A549 treated with CpdA at 1 μM for 4 hours (cell line): ENCODE results near the gene TMEM219. TPM values are rescaled to one million over a fixed set of nuclear protein-coding genes. Genes with fewer than 3 reads are reported as not detected.

ENCODE experiments used
- total RNA-seq: library from RNA; stranded (reverse); fragments of 200-300 nt; extraction: Qiagen RNA extraction; gene quantifications from 5 replicates; pipeline ENCODE4 v1.2.3, GENCODE V29; 2022; ENCODE audit warnings: low read depth

The TMEM219 gene, protein sequence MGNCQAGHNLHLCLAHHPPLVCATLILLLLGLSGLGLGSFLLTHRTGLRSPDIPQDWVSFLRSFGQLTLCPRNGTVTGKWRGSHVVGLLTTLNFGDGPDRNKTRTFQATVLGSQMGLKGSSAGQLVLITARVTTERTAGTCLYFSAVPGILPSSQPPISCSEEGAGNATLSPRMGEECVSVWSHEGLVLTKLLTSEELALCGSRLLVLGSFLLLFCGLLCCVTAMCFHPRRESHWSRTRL
- 79.8 to 104 TPM (median 96.6 TPM) in 5 replicates for total RNA-seq

DNA sequence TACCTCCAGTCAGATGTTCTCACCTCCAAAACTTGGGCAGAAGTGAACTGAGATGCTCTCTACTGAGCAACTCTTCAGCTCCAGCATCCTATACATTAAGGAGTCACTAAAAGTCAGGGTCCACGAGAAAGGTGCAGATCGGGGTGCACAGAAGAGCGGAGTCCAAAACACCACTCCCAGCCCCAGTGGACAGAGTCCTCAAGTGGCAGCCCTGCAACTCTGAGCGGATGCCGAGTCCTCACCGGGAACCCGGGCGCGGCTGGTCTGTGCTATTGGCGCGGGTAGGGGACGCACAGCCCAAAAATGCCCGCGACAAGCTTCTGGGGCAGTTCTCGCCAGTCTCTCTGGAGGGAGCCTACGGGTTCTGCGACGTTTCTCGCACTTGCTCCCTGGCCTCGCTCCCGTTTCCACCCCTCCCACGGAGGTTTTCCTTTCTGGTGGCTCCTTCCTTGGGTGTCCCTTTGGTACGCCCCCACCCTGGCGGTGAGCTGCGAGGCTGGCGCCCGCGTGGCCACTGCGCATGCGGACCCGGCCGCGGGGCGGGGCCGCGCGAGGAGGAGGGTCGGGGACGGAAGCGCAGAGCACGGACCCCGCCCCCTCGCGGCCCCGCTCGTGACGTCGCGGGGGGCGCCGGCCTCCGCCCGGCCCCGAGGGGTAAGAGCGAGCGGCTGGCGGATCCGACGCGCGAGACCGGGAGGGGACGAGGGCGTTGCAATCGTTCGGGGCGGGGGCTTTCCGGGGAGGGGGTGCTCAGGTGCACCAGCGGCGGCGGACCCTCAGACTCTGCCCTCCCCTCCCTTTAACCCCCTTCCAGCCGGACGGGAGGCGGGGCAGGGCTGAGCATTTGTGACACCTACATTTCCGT lies at the start of gene TMEM219:
Gene TMEM219, plus strand, starts transcription at position 601 of the 865 bp plus-strand sequence. CDS start 1,065 bp downstream, outside the sequence.

DNA sequence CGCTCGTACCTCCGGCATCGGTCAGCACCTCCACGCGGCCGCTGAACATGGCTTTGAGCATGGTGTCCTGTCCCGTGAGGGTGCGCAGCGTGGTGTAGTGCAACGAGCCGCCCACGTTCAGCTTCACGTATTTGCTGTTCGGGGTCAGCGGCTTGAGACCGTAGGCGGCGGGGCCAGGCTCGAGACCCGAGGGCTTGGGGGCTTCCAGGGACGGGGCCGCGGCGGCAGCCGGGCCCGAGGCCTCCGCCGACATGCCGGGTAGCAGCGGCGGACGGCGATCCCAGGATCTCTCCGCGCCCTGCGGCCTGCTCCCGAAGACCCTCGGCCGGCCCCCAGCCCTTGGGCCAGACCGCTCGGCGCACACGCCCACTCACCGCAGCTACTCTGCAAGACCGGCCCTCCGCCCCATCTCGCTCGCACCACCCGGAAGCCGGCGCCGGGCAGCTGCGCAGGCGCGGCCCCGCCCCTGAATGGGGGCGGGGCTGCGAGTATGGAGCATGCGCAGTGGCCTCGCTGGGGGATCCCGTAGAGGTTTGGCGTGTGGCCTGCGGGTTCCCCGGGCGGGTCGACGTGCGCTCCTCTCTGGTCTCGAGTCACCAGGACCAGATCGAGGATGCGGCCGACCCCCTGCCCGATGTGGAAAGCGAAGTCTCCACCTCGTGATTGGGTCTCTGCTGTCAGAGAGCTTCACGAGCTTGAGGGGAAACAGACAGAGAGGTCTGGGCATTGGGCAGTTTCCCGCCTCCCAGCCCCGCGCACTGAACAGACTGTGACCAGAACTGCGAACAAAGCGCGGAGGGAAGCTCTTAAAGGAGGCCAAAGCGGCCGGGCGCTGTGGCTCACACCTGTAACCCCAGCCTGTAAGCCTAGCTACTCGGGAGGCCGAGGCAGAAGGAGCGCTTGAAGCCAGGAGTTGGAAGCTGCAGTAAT lies 35.8 kb upstream of the TMEM219 start, which contains the start of gene KCTD13:
Gene KCTD13, minus strand, starts transcription at position 446 of the 930 bp plus-strand sequence. Its CDS starts 193 bp downstream, at position 253.

DNA sequence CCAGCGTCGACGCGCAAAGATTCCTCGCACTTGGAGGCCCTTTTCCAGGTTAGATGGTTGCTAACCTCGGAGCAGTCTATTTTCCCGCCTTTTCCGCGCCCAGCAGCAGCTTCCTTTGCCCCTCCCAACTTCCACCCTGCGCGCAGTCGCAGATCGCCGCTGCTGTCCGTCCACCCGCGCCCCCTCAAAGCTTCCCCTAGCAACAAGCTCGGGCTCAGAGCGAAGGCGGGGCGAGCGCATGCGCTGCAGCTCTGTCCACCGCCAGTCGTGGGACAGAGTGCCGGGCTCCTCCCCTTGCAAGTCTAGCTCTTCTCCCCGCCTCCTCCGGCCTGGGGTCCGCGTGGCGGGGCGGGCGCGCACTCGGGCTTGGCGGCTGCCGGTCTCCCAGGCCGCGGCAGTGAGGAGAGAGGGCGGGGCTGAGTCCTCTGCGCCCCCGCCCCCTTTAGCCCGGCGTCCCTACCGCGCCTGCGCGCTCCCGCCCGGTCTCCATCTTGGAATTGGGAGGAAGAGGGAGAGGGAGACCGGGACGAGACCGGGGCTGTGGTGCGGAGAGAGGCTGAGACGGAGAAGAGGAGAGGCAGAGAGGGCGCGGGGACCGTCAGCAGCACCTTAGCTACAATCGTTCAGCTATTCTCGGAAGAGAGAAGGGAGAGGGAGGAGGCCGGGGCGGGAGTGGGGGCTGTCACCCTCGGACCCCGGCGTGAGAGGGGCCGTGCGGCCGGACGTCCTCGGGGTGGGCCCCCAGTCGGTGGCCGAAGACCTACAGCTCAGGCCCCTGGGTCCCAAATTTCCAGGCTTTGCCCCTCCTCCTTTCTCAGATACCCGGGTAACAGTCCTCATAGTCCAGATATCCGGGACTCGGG lies 11.7 kb downstream of the TMEM219 start, which contains the start of gene TAOK2:
Gene TAOK2, plus strand, starts transcription at position 485 of the 863 bp plus-strand sequence. CDS start 3,905 bp downstream, outside the sequence.

GRCh38 chr16:29995324-29995910 lies 33.5 kb downstream of the TMEM219 start, which contains the start of gene HIRIP3:
HIRIP3 (minus strand) TSS chr16:29995617; CDS start chr16:29995605, 12 bp downstream.

GRCh38 chr16:29995911-29996765 lies 34.3 kb downstream of the TMEM219 start, which contains the start of gene INO80E:
INO80E (plus strand) TSS chr16:29996241; CDS start chr16:29996311, 70 bp downstream.

DNA sequence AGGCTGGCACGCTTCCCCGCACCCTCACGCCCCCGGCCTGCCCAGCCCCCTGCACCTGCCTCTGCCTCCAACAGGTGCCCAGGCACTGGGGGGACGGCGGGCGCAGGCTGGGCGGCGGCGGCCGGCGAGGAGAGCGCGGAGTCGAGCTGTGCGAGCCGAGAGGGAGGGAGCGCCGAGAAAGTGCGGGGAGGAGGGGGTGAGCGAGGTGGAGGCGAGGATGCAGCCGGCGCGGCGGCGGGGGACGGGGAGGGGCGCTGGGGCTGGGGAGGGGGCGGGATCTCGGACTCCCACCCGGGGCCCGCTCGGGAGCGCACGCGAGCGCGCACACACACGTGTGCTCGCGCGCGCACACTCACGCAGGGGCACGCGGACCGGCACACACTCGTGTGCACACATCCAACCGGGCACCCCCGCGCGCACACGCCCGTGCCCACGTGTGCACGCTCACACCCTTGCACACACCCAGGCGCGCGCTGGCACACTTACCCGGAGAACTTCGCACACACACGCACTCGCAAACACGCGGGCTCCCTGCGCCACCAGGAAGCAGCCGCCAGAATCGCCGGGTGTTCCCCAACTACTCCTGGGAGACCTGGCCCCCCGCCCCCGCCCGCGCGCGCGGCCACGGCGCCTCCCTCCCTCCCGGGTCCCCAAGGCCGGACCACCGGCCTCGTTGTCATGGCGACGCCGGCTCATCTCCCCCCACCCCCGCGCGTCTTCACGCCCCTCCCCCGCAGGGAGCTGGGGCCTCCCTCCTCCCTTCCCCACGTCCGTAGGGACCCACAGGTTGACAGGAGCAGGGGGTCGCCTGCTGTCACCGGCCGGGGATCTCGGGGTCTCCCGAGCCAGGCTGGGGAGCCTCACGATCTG lies 49.2 kb downstream of the TMEM219 start, which contains the start of gene DOC2A:
Gene DOC2A, minus strand, starts transcription at position 184 of the 870 bp plus-strand sequence. CDS start 805 bp downstream, outside the sequence.

Other genes with a start within 250 kb of the TMEM219 start
- not detected in 5 replicates for gene C16orf54, start 216.1 kb upstream of the TMEM219 start, total RNA-seq
- not detected in 5 replicates for gene ZG16, start 183.8 kb upstream of the TMEM219 start, total RNA-seq
- gene KIF22, start 171.3 kb upstream of the TMEM219 start, total RNA-seq: 81.9 to 103 TPM (median 93.7 TPM) in 5 replicates
- gene MAZ, start 155.6 kb upstream of the TMEM219 start, total RNA-seq: 155 to 199 TPM (median 183 TPM) in 5 replicates
- gene PRRT2, start 149.9 kb upstream of the TMEM219 start, total RNA-seq: 0.26 to 0.54 TPM (median 0.46 TPM) in 5 replicates
- gene PAGR1, start 145.9 kb upstream of the TMEM219 start, total RNA-seq: 41.2 to 51.3 TPM (median 48.8 TPM) in 5 replicates
- gene MVP, start 141.6 kb upstream of the TMEM219 start, total RNA-seq: 110 to 134 TPM (median 125 TPM) in 5 replicates
- 63.2 to 108 TPM (median 103 TPM) in 5 replicates for gene CDIPT, start 98.9 kb upstream of the TMEM219 start, total RNA-seq
- gene SEZ6L2, start 62.5 kb upstream of the TMEM219 start, total RNA-seq: 16.5 to 25.6 TPM (median 21.2 TPM) in 5 replicates
- 20.9 to 30.7 TPM (median 28.3 TPM) in 5 replicates for gene ASPHD1, start 61.6 kb upstream of the TMEM219 start, total RNA-seq
- gene KCTD13, start 35.9 kb upstream of the TMEM219 start, total RNA-seq: 15.9 to 22.5 TPM (median 18.2 TPM) in 5 replicates
- 27.9 to 37.1 TPM (median 33.4 TPM) in 5 replicates for gene TAOK2, start 11.8 kb downstream of the TMEM219 start, total RNA-seq
- gene HIRIP3, start 33.5 kb downstream of the TMEM219 start, total RNA-seq: 13.3 to 18.0 TPM (median 15.7 TPM) in 5 replicates
- gene INO80E, start 34.2 kb downstream of the TMEM219 start, total RNA-seq: 103 to 113 TPM (median 109 TPM) in 5 replicates
- gene DOC2A, start 48.9 kb downstream of the TMEM219 start, total RNA-seq: 1.8 to 2.8 TPM (median 2.5 TPM) in 5 replicates
- gene C16orf92, start 61.1 kb downstream of the TMEM219 start, total RNA-seq: not detected in 5 replicates
- gene TLCD3B, start 69.2 kb downstream of the TMEM219 start, total RNA-seq: 0.23 to 0.58 TPM (median 0.30 TPM) in 5 replicates
- 1,596 to 1,951 TPM (median 1,926 TPM) in 5 replicates for gene ALDOA, start 103.7 kb downstream of the TMEM219 start, total RNA-seq
- gene PPP4C, start 113.9 kb downstream of the TMEM219 start, total RNA-seq: 123 to 151 TPM (median 142 TPM) in 5 replicates
- gene TBX6, start 129.8 kb downstream of the TMEM219 start, total RNA-seq: 0.25 to 0.53 TPM (median 0.32 TPM) in 4 of 5 replicates, not detected in the other
- 5.4 to 13.2 TPM (median 10.2 TPM) in 5 replicates for gene YPEL3, start 134.1 kb downstream of the TMEM219 start, total RNA-seq
- gene GDPD3, start 151.5 kb downstream of the TMEM219 start, total RNA-seq: 1.2 to 2.2 TPM (median 2.0 TPM) in 5 replicates
- gene MAPK3, start 161.1 kb downstream of the TMEM219 start, total RNA-seq: 31.6 to 37.3 TPM (median 34.5 TPM) in 5 replicates
- 2.6 to 6.0 TPM (median 3.1 TPM) in 5 replicates for gene CORO1A, start 221.5 kb downstream of the TMEM219 start, total RNA-seq
- 149 to 252 TPM (median 217 TPM) in 5 replicates for gene BOLA2B, start 231.6 kb downstream of the TMEM219 start, total RNA-seq
- gene SLX1A, start 231.8 kb downstream of the TMEM219 start, total RNA-seq: 7.2 to 24.4 TPM (median 12.9 TPM) in 5 replicates
- gene SULT1A3, start 237.2 kb downstream of the TMEM219 start, total RNA-seq: 4.2 to 10.3 TPM (median 8.6 TPM) in 5 replicates